SK-N-SH treated with all-trans-retinoic acid at 6 μM for 48 hours (cell line): ENCODE data around the gene CADM2.

ENCODE experiments used
- ARNTL ChIP-seq: fragments of 450-650 bp; formaldehyde crosslinking; IDR thresholded peaks from 2 replicates; pipeline ENCODE4 v1.5.0; 2020; ENCODE audit warnings: low read depth, mild to moderate bottlenecking, moderate library complexity, borderline replicate concordance
- BACH2 ChIP-seq: fragments of 250-450 bp; sonication (Bioruptor Pico); IDR thresholded peaks from 2 replicates; pipeline ENCODE4 v1.9.0; 2021; ENCODE audit warnings: mild to moderate bottlenecking, borderline replicate concordance
- CSDC2 ChIP-seq: fragments of 250-450 bp; sonication (Bioruptor Pico); IDR thresholded peaks from 2 replicates; pipeline ENCODE4 v1.5.0; 2020; ENCODE audit warnings: mild to moderate bottlenecking, moderate library complexity
- ESRRG ChIP-seq: fragments of 250-450 bp; sonication (Bioruptor Pico); IDR thresholded peaks from 2 replicates; pipeline ENCODE4 v1.6.1; 2021; ENCODE audit warnings: mild to moderate bottlenecking
- ZFP30 ChIP-seq: fragments of 450-650 bp; formaldehyde crosslinking; IDR thresholded peaks from 2 replicates; pipeline ENCODE4 v1.5.0; 2022; ENCODE audit warnings: mild to moderate bottlenecking, moderate library complexity
- ZNF565 ChIP-seq: fragments of 450-650 bp; formaldehyde crosslinking; conservative IDR thresholded peaks from 2 replicates; pipeline ENCODE4 v1.5.0; 2020; ENCODE audit warnings: low read depth, mild to moderate bottlenecking, moderate library complexity
- TF ChIP-seq, protein P1 (sequence below): fragments of 250-450 bp; sonication (Bioruptor Pico); IDR thresholded peaks from 2 replicates; pipeline ENCODE4 v1.8.0; 2020; ENCODE audit warnings: mild to moderate bottlenecking, moderate library complexity, borderline replicate concordance
- TF ChIP-seq, protein P2 (sequence below): fragments of 250-450 bp; sonication (Bioruptor Pico); IDR thresholded peaks from 2 replicates; pipeline ENCODE4 v1.5.1; 2020; ENCODE audit warnings: low read depth, mild to moderate bottlenecking, moderate library complexity

DNA sequence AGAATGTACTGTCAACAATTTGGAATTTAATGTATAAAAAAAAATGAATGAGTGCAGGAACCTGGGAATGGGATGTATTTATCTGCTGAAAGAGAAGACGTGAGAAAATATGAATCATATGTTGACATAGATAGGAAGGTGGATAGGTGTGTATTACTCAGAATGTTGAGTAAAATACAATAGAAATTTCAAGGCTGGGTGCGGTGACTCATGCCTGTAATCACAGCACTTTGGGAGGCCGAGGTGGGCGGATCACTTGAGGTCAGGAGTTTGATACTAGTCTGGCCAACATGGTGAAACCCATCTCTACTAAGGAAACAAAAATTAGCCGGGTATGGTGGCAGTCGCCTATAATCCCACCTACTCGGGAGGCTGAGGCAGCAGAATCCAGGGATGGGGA lies 202.8 kb downstream of the CADM2 start:
- TF ChIP-seq CSDC2 (CRISPR knock-in tag) = no peak
- TF ChIP-seq BACH2 (CRISPR knock-in tag) = no peak
- no peak for TF ChIP-seq ESRRG (CRISPR knock-in tag)
- TF ChIP-seq ZNF565 = no peak
- TF ChIP-seq, protein P1, sequence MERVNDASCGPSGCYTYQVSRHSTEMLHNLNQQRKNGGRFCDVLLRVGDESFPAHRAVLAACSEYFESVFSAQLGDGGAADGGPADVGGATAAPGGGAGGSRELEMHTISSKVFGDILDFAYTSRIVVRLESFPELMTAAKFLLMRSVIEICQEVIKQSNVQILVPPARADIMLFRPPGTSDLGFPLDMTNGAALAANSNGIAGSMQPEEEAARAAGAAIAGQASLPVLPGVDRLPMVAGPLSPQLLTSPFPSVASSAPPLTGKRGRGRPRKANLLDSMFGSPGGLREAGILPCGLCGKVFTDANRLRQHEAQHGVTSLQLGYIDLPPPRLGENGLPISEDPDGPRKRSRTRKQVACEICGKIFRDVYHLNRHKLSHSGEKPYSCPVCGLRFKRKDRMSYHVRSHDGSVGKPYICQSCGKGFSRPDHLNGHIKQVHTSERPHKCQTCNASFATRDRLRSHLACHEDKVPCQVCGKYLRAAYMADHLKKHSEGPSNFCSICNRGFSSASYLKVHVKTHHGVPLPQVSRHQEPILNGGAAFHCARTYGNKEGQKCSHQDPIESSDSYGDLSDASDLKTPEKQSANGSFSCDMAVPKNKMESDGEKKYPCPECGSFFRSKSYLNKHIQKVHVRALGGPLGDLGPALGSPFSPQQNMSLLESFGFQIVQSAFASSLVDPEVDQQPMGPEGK (CRISPR knock-in tag) = no peak
- no peak for TF ChIP-seq ARNTL (CRISPR knock-in tag)
- no peak for TF ChIP-seq ZFP30
- TF ChIP-seq, protein P2, sequence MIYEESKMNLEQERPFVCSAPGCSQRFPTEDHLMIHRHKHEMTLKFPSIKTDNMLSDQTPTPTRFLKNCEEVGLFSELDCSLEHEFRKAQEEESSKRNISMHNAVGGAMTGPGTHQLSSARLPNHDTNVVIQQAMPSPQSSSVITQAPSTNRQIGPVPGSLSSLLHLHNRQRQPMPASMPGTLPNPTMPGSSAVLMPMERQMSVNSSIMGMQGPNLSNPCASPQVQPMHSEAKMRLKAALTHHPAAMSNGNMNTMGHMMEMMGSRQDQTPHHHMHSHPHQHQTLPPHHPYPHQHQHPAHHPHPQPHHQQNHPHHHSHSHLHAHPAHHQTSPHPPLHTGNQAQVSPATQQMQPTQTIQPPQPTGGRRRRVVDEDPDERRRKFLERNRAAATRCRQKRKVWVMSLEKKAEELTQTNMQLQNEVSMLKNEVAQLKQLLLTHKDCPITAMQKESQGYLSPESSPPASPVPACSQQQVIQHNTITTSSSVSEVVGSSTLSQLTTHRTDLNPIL (CRISPR knock-in tag) = no peak
